ENCODE data around the gene KIF21A.
"Not testable (repeated sequence)": the region's sequence is repeated elsewhere in the genome, so short reads cannot be mapped to it uniquely, and the experiment has no call there.

The KIF21A gene

GRCh38 chr12:39343665-39344064 lies 99.3 kb downstream of the KIF21A start:
- DNase-seq = no peak

GRCh38 chr12:39341761-39342160 lies 101.2 kb downstream of the KIF21A start:
- no peak for DNase-seq

- DNase-seq = no peak
Measured at GRCh38 chr12:39341179-39341578, 101.7 kb downstream of the KIF21A start.

GRCh38 chr12:39332661-39333175 lies 110.2 kb downstream of the KIF21A start:
- DNase-seq = no peak

GRCh38 chr12:39331539-39332261 lies 111.2 kb downstream of the KIF21A start:
- DNase-seq = no peak

- DNase-seq = no peak
Measured at GRCh38 chr12:39329876-39330275, 113.0 kb downstream of the KIF21A start.

- no peak for DNase-seq
Measured at GRCh38 chr12:39329018-39329417, 113.9 kb downstream of the KIF21A start.

GRCh38 chr12:39327965-39328364 lies 115.0 kb downstream of the KIF21A start:
- no peak for DNase-seq

GRCh38 chr12:39327510-39327909 lies 115.4 kb downstream of the KIF21A start:
- no peak for DNase-seq

- no peak for DNase-seq
Measured at GRCh38 chr12:39319180-39319579, 123.7 kb downstream of the KIF21A start.

GRCh38 chr12:39314547-39314946 lies 128.4 kb downstream of the KIF21A start:
- DNase-seq = no peak

GRCh38 chr12:39309516-39309915 lies 133.4 kb downstream of the KIF21A start:
- no peak for DNase-seq

GRCh38 chr12:39301422-39301821 lies 141.5 kb downstream of the KIF21A start:
- no peak for DNase-seq

- no peak for DNase-seq
Measured at GRCh38 chr12:39300799-39301198, 142.1 kb downstream of the KIF21A start.

- DNase-seq = no peak
Measured at GRCh38 chr12:39297891-39298290, 145.0 kb downstream of the KIF21A start.

- DNase-seq = no peak
Measured at GRCh38 chr12:39296496-39296895, 146.4 kb downstream of the KIF21A start.

- not testable (repeated sequence) for DNase-seq
Measured at GRCh38 chr12:39295593-39295992, 147.3 kb downstream of the KIF21A start.

- DNase-seq = no peak
Measured at GRCh38 chr12:39294715-39295114, 148.2 kb downstream of the KIF21A start.

- DNase-seq = no peak
Measured at GRCh38 chr12:39292125-39292630, 150.7 kb downstream of the KIF21A start.

- DNase-seq = no peak
Measured at GRCh38 chr12:39287817-39288216, 155.1 kb downstream of the KIF21A start.

- no peak for DNase-seq
Measured at GRCh38 chr12:39287409-39287808, 155.5 kb downstream of the KIF21A start.

GRCh38 chr12:39278426-39278825 lies 164.5 kb downstream of the KIF21A start:
- DNase-seq = no peak

GRCh38 chr12:39277416-39277815 lies 165.5 kb downstream of the KIF21A start:
- DNase-seq = no peak

GRCh38 chr12:39275846-39276245 lies 167.1 kb downstream of the KIF21A start:
- no peak for DNase-seq

All from stimulated activated CD4-positive, alpha-beta T cell treated with anti-CD3 and anti-CD28 coated beads, Interleukin-4, amount 100 ng/mL, for 24 hours (primary cell).